A673 (cell line): Measurements from ENCODE around the gene HAUS3.

Experiments
- CTCF ChIP-seq: fragments of 300-800, 200-600 bp; sonication (generic); conservative IDR thresholded peaks from 2 replicates; pipeline ENCODE4 v1.5.1; 2017; ENCODE audit warnings: low read depth, mild to moderate bottlenecking, antibody characterized with exemption, low read length, moderate library complexity, mixed read lengths
- EZH2 ChIP-seq: fragments of 200-600 bp; sonication (generic); IDR thresholded peaks from 2 replicates; pipeline ENCODE4 v1.6.1; 2017; ENCODE audit warnings: borderline replicate concordance, low read depth, mild to moderate bottlenecking, mixed read lengths, antibody characterized with exemption, low read length; ENCODE audit not compliant: poor library complexity, severe bottlenecking

- TF ChIP-seq CTCF (no peak), EZH2 (no peak)
Measured at GRCh38 chr4:2264481-2265041, 22.6 kb upstream of the HAUS3 start.
